ENCODE data around the gene GBF1.
"Not testable (repeated sequence)": the region's sequence is repeated elsewhere in the genome, so short reads cannot be mapped to it uniquely, and the experiment has no call there.

Gene GBF1

DNA sequence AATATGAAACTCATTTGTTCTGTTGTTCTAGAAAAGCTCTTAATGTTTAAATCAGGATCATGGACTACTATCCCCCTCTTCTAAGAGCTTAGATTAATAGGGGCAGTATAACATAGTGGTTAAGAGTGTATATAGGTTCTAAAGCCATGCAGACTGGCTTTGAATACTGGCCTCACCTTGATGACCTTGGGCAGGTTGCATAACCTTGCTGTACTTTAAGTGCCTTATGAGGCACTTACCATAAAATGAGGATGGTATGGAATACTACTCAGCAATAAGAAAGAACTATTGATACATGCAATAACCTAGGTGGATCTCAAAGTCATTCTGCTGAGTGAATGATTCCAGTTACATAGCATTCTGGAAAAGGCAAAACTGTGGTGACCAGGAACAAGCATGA, 53.6 kb downstream of the GBF1 start:
- DNase-seq (ENCODE audit: insufficient read length, low spot score) (no peak), FAIRE-seq (no peak)

DNA sequence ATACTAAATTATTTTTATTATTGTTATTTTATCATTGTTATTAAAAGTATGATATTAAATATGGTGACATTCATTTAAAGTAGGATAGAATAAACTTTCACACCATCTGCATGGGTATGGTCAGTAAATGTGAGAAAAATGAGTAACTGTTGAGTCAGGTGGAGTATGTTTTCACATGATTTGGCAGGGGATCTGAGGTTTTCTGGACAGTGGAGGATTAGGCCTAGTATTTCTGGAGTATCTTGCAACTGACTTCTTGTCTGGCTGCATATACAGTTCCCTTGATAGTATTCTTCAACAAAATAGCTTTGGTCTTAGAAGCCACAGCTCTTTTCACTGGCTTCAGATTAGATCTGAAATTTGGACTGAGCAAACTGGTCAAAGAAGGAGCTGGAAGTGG, 54.5 kb downstream of the GBF1 start:
- no peak for DNase-seq (ENCODE audit: insufficient read length, low spot score)
- FAIRE-seq, result peak; percentile 37

DNA sequence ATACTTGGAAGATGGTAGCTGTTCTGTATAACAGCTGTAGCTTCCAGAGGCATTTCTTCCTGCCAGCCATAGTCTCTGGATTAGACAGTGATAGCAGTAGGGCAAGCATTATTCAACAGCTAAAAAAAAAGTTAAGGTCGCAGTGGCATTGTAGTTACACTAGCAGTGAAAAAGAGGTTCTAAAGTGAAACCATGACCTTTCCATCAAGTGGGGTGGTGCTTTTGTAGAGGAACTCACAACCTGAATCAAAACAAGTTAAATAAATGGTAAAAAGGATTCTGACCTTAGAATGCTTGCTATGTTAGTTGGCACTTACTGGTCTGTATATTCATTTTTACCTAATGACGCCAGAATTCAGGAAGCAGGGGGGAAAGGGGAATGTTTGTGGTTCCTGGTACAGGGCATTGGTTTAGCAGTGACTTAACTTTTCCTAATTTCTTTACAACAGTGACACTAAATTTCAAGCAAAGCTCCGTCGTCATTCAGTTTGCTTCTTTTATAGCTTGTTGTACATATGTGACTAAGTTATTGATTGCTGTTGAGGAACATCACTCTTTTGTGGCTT, 55.0 kb downstream of the GBF1 start:
- DNase-seq (ENCODE audit: insufficient read length, low spot score) (no peak), FAIRE-seq (peak; percentile 55)

DNA sequence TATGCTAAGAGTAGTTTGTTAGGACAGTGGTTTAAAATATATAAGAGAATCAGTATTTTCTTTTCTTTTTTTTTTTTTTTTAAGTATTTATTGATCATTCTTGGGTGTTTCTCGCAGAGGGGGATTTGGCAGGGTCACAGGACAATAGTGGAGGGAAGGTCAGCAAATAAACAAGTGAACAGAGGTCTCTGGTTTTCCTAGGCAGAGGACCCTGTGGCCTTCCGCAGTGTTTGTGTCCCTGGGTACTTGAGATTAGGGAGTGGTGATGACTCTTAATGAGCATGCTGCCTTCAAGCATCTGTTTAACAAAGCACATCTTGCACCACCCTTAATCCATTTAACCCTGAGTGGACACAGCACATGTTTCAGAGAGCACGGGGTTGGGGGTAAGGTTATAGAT, 55.6 kb downstream of the GBF1 start:
- not testable (repeated sequence) for DNase-seq (ENCODE audit: insufficient read length, low spot score); FAIRE-seq

DNA sequence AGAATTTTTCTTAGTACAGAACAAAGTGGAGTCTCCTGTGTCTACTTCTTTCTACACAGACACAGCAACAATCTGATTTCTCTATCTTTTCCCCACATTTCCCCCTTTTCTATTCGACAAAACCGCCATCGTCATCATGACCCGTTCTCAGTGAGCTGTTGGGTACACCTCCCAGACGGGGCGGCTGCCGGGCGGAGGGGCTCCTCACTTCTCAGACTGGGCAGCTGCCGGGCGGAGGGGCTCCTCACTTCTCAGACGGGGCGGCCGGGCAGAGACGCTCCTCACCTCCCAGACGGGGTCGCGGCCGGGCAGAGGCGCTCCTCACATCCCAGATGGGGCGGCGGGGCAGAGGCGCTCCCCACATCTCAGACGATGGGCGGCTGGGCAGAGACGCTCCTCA, 56.0 kb downstream of the GBF1 start:
- FAIRE-seq, result not testable (repeated sequence)

DNA sequence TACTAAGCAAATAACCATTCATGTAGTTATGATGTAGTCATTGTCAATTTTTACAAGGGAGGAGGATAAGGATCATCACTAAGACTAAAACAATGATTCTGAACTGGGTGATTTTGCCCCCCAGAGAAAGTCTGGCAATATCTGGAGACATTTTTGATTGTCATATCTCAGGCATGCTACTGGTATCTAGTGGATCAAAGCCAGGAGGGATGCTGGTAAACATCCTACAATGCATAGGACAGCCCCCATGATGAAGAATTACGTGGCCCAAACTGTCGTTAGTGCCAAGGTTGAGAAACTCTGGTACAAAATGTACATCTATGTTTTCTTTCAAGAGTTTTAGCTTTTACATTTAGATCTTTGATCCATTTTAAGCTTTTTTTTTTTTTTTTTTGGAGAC, 57.3 kb downstream of the GBF1 start:
- FAIRE-seq (peak; percentile 11), DNase-seq (ENCODE audit: insufficient read length, low spot score) (no peak)

More for the DNA sequence above, 56.0 kb downstream of the GBF1 start:
- DNase-seq (ENCODE audit: insufficient read length, low spot score), result not testable (repeated sequence)

DNA sequence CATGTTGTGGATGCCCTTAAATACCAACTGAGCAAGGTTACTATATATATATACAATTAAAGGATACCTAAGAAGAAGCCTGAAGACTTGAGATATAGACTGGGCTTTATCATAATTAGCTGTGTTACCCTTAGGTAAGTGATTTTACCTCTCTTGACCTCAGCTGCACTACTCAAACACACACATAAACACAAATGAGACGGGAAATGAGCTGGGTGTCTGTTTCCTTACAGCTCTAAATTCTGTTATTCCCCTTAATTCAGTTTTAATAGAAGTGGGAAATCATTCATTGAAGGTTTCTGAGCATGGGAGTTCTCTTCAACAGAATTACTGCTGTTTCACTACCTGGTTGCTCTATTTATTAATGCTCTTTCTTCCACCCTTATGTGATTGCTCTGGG, 60.7 kb downstream of the GBF1 start:
- FAIRE-seq (no peak), DNase-seq (ENCODE audit: insufficient read length, low spot score) (no peak)

DNA sequence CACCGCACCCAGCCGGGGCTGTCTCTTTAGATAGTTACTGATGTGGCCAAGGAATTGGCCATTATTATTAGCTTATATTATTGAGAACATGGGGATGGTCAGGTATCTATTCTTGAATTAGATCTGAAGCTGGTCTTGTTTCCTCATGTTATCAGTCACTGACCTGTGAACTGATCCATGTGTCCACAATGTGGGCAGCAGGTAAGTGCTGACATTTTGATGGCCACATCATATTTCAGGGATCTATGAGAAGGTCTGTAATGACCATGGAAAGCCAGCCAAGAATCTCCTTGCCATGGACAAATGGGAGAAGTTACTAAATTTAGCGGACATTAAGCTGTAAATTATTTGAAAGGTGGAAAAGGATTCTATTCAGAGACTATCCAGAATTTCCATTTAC, 61.4 kb downstream of the GBF1 start:
- no peak for FAIRE-seq
- no peak for DNase-seq (ENCODE audit: insufficient read length, low spot score)

DNA sequence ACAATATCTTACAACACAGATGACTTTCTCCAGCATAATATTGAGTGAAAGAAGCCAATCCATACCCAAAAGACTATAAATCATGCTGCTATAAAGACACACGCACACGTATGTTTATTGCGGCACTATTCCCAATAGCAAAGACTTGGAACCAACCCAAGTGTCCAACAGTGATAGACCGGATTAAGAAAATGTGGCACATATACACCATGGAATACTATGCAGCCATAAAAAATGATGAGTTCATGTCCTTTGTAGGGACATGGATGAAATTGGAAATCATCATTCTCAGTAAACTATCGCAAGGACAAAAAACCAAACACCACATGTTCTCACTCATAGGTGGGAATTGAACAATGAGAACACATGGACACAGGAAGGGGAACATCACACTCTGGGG, 63.0 kb downstream of the GBF1 start:
- FAIRE-seq; DNase-seq (ENCODE audit: insufficient read length, low spot score): not testable (repeated sequence)

DNA sequence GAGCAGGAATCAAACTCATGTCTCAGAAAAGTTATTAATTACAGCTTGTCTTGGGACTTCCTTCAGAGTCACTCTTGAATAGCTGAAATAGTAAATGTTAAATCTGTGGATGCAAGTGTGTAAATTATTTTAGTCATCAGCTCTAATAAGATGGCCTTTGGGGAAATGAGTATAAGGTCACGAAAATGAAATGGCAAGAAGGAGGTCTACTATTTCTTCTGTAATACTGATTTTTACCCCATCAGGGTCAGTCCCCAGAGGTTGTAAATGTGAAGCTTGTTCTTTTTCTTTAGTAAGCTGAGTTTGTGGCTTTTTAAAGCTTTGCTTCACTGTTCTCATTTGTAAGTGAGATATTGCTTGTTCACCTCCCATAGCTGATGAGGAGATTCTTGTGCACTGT, 63.9 kb downstream of the GBF1 start:
- FAIRE-seq (no peak), DNase-seq (ENCODE audit: insufficient read length, low spot score) (no peak)

DNA sequence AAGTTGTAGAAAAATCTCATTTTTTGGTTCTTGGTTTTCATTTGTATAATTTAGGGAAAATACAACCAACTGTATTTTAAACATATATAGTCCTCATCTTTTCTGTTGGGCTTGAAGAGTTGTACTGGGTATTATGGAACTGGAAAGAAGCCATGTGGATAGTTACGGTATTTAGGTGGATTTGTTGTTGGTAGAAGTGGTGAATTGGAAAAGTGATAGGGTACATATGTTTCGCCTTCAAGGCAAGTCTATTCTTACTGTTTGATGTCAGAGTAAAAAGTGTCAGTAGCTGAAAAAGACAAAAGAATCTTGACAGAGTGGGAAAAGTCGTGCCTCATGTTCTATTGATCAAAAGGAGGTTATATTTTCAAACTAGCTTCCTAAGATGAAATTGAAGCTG, 64.6 kb downstream of the GBF1 start:
- no peak for FAIRE-seq
- DNase-seq (ENCODE audit: insufficient read length, low spot score), result no peak

DNA sequence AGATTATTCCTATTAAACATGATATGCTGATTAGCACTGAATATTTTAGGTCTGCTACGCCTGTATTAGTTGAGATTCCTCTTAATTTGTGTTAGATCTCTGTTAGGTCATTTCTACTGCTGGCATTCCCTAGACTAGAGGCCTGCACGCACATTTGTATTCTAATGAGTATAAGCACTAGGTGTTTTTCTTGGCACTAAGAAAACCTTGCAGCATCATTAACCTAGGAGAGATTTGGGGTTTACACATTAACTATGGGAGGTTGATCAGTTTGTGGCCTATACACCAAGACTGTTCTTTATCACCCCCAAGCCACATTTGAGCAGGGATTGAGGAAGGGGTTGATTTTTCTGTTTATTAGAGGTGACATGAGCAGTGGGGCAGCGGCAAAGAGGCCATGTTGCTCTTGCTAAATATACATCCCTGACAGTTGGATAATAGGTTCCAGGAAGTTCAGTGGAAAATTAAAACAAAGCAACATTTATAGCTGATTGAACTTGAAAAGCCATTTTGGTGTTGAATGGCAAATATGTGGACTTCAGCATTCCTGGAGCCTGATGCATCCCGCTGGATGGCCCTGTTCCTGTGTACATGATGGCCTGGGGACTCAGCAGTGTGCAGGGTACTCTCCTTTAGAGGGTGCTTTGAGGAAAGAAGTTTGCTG, 65.2 kb downstream of the GBF1 start:
- DNase-seq (ENCODE audit: insufficient read length, low spot score) (no peak), FAIRE-seq (peak; percentile 33)

DNA sequence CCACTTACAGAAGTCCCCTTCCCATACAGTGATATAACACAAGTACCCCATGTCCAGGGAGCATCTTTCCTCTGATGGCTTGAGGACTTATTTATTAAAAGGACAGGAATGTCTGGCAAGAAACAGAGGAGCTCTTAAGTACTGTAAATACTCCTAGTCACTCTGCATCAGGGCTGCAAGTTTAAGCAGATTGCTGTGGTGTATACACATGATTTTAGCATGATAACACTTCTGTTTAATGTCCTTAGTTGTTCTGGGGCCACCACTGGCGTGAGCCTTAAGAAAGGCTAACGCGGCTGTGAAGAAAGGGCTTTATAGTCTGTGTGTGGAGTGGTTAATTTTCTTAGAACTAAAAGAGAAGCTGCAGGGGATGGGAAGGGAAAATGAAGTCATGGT, 65.7 kb downstream of the GBF1 start:
- FAIRE-seq, result no peak
- DNase-seq (ENCODE audit: insufficient read length, low spot score), result no peak

DNA sequence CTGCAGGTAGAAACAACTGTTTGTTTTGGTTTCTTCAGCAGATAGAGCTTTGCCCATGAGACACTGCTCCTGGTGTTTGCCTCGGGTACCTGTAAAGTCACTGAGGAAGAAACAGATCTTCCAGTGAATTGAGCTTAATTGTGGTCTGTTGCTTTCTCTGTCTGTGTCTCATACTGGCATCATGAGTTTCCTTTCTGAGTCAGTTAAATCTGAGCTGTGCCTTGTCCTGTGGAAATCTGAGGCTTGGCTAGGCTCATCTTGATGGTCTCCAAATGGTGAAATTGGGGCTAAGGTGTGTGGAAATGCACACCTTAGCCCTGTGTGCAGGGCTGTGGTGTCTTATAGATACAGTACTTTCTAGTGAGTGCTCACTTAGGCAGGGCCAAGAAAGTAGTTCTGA, 67.4 kb downstream of the GBF1 start:
- no peak for FAIRE-seq
- no peak for DNase-seq (ENCODE audit: insufficient read length, low spot score)

DNA sequence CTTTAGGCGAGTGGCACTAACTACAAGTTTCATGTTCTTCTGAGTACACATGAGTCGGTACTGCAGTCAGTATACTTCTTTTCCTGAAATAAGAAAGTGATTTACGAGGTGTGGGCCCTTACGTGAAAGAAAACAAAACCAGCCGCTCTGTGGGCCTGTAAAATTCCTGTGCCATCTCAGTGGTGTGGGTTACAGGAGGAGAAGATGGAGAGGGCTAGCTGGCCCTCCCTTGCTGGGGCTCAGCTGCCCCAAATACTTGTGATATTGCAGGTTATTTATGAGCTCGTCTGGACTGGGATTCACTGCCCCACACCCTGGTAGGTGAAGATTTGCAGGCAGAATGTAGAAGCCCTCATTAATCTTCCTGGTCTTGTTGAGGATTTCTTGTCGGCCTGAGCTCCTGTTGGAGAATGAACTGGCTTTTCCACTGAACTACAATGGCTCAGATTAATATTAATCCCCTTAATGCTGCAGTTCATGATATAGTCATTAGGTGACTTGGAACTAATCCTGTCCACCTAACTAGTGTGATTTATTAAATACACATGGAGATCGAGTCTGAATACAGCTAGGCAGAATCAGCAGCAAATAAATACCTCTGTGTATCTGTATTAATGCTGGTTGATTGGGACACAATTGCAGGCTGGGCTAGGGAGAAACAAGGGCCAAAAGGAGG, 68.0 kb downstream of the GBF1 start:
- no peak for DNase-seq (ENCODE audit: insufficient read length, low spot score)
- no peak for FAIRE-seq

DNA sequence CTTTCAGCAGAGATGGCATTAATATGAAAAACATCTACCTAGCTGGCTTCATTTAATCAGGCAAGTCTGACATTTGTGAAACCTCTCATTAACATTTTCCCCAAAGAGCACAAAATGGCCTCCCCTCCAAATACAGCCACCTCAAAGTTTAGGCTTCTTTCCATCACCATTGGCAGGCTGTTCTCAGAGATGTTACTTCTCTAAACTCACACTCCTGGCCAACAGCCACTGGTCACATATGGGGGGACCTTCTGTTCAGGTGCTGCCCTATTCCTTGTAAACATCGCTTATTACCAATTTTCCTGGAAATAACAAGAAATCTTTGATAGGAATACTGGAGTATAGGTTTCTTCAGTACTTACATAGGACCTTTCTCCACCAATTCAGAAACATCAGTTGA, 69.5 kb downstream of the GBF1 start:
- FAIRE-seq (no peak), DNase-seq (ENCODE audit: insufficient read length, low spot score) (no peak)

DNA sequence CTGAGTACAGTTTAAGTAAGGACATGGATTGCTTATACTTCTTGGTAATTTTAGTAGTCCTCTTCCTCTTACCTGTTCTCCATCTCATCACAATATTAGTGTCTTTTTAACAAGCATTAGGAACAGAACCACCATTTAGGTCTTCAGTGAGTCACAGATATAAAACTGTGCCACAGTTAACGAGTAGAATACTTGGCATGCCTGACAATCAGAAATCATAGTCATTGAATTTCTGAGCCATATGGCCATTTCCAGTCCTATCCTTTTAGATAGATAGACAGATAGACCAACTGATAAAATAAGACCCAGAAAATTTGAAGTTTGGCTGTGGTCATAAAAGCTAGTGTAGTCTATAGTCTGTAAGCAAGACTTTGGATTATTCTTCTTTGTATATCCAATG, 71.1 kb downstream of the GBF1 start:
- FAIRE-seq (no peak), DNase-seq (ENCODE audit: insufficient read length, low spot score) (no peak)

DNA sequence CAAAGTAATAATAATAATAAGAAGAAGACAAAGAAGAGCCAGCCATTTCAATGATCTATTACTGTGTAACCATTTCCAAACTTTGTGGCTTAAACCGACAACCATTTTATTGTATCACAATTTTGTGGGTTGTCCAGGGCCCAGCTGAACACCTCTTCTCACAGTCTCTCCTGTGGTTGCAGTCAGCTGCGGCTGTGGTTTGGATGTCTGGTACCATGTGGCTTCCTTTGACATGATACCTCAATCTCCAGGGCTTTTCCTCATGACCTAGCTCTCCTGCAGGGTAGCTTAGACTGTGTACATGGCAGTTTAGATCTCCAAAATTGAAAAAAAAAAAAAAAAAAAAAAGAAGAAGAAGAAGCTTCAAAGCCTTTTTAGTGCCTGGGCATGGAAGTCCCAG, 77.6 kb downstream of the GBF1 start:
- FAIRE-seq (no peak), DNase-seq (ENCODE audit: insufficient read length, low spot score) (peak; percentile 25)

DNA sequence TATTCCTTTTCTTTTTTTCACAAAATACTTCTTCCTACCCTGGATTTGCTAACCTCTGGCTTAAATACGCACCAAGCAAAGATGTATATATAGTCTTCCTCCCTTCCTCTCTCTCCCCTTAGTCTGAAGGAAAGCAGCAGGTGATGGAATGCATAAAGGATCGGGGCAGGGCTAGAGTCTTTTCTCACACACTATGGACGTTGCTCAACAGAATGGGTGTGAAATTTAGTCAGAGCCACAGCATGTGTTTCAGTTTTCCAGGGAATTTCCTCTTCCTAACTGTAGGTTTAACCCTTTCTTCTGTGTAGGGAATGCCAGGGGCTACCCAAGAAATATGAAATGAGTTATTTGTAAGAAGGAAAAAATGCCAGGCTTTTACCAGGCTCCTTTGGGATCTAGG, 78.7 kb downstream of the GBF1 start:
- no peak for FAIRE-seq
- DNase-seq (ENCODE audit: insufficient read length, low spot score), result no peak

DNA sequence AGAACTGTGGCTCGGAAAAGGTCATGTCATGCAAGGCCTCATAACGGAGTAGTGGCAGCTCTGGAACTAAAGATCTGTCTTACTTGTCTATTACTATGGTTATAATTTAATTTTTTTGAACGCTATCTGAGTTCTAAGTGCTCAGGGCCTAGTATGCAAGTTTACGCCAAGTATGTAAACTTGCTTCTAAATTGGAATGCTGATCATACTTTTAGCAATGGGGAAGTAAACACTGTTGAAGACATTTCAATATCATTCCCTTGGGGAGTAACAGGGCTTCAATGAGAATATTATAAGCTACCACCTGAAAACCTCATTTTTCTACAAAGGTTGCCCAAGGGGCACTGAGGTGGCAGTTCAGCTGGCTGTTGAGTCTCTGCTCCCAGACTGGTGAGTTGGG, 80.7 kb downstream of the GBF1 start:
- DNase-seq (ENCODE audit: insufficient read length, low spot score) (no peak), FAIRE-seq (no peak)

DNA sequence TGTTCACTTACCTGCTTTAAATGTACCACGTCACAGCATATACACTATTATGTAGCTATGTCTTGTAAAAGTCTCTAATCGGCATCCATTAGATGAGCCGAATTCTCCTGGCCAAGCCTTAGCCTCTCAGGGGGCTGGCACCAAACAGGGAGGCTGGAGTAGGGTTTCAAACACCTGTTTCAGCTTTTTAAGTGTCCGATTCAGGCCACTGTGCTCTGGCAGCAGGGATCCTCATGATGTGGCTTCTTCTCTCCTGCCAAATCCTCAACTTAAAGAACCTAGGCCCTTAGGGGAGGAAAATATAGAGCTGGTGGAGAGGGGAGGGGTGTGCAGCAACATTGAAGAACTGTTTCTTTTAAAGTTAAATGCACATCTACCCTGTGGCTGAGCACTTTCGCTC, 81.7 kb downstream of the GBF1 start:
- DNase-seq (ENCODE audit: insufficient read length, low spot score) (no peak), FAIRE-seq (no peak)

DNA sequence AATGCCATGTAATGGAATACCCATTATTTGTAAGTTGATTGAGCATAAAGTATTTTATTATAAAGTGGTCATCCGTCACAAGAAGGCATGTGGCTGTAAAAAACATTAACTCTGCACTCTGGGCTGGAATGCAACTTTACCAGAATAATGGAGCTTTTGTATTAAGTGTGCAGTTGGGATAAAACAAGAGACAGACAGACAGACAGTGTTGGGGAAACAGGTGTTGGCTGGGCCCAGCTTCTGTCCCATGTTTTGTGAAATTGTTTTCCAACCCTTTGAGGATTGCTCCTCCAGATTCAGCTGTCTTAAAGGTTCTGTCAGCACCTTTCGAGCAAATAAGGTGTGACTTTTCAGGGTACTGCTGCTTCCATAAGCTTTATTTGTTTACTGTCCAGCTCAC, 82.3 kb downstream of the GBF1 start:
- DNase-seq (ENCODE audit: insufficient read length, low spot score), result no peak

More for the DNA sequence above, 82.3 kb downstream of the GBF1 start:
- no peak for FAIRE-seq

Measured in GM19239 (cell line).